ENCODE results near the gene NFILZ. TPM values are rescaled to one million over a fixed set of nuclear protein-coding genes. Genes with fewer than 3 reads are reported as not detected.

Gene NFILZ
- polyA plus RNA-seq, 1 donor = not detected

GRCh38 chr19:8642561-8642960 is 12.1 kb downstream of the NFILZ start:
- DNase-seq = no peak

- DNase-seq = no peak
These were observed 13.6 kb downstream of the NFILZ start for GRCh38 chr19:8643860-8644653.

- no peak for DNase-seq
These were observed 17.8 kb downstream of the NFILZ start for GRCh38 chr19:8648240-8648639.

- peak; percentile 37 for DNase-seq
These were observed 24.3 kb downstream of the NFILZ start for GRCh38 chr19:8654591-8655339.

- no peak for DNase-seq
These were observed 24.9 kb downstream of the NFILZ start for GRCh38 chr19:8655340-8655709.

GRCh38 chr19:8657869-8658268 is 27.4 kb downstream of the NFILZ start:
- no peak for DNase-seq

GRCh38 chr19:8659905-8660304 is 29.5 kb downstream of the NFILZ start:
- no peak for DNase-seq

GRCh38 chr19:8662263-8662662 is 31.8 kb downstream of the NFILZ start:
- no peak for DNase-seq

- DNase-seq = no peak
These were observed 33.7 kb downstream of the NFILZ start for GRCh38 chr19:8663920-8664670.

GRCh38 chr19:8664671-8665057 is 34.2 kb downstream of the NFILZ start:
- DNase-seq = no peak

- no peak for DNase-seq
These were observed 35.2 kb downstream of the NFILZ start for GRCh38 chr19:8665468-8666213.

- DNase-seq = no peak
These were observed 36.5 kb downstream of the NFILZ start for GRCh38 chr19:8666814-8667405.

GRCh38 chr19:8673276-8673891 is 43.0 kb downstream of the NFILZ start:
- no peak for DNase-seq

GRCh38 chr19:8675066-8675465 is 44.6 kb downstream of the NFILZ start:
- no peak for DNase-seq

GRCh38 chr19:8678244-8678807 is 47.9 kb downstream of the NFILZ start:
- DNase-seq = no peak

Other genes with a start within 250 kb of the NFILZ start
- gene RAB11B, start 240.3 kb upstream of the NFILZ start, polyA plus RNA-seq (ENCODE audit: insufficient read length) = 85.3 TPM
- 16.9 TPM for gene MARCHF2, start 217.3 kb upstream of the NFILZ start, polyA plus RNA-seq (ENCODE audit: insufficient read length)
- gene HNRNPM, start 185.7 kb upstream of the NFILZ start, polyA plus RNA-seq (ENCODE audit: insufficient read length) = 198 TPM
- gene PRAM1, start 128.0 kb upstream of the NFILZ start, polyA plus RNA-seq (ENCODE audit: insufficient read length) = 2.9 TPM
- 20.0 TPM for gene ZNF414, start 116.5 kb upstream of the NFILZ start, polyA plus RNA-seq (ENCODE audit: insufficient read length)
- 12.3 TPM for gene MYO1F, start 53.2 kb upstream of the NFILZ start, polyA plus RNA-seq (ENCODE audit: insufficient read length)
- gene ADAMTS10, start 19.9 kb upstream of the NFILZ start, polyA plus RNA-seq (ENCODE audit: insufficient read length) = 31.2 TPM
- gene ACTL9, start 68.2 kb downstream of the NFILZ start, polyA plus RNA-seq (ENCODE audit: insufficient read length) = not detected
- not detected for gene OR2Z1, start 91.0 kb downstream of the NFILZ start, polyA plus RNA-seq (ENCODE audit: insufficient read length)
- 26.7 TPM for gene ZNF558, start 201.7 kb downstream of the NFILZ start, polyA plus RNA-seq (ENCODE audit: insufficient read length)
- not detected for gene MBD3L1, start 201.7 kb downstream of the NFILZ start, polyA plus RNA-seq (ENCODE audit: insufficient read length)

Data from hindlimb muscle (tissue), 1 donor.